Ishikawa (cell line): ENCODE results near the gene VAV1.

Experiments
- CEBPB ChIP-seq: IDR thresholded peaks from 2 replicates; pipeline ENCODE4 v1.6.1; 2012
- CREB1 ChIP-seq: IDR thresholded peaks from 2 replicates; pipeline ENCODE4 v1.6.1; 2012; ENCODE audit warnings: low read depth
- EGR1 ChIP-seq: IDR thresholded peaks from 2 replicates; pipeline ENCODE4 v1.6.1; 2012
- EP300 ChIP-seq: IDR thresholded peaks from 2 replicates; pipeline ENCODE4 v1.6.1; 2012; ENCODE audit warnings: borderline replicate concordance
- FOXM1 ChIP-seq: IDR thresholded peaks from 2 replicates; pipeline ENCODE4 v1.6.1; 2012; ENCODE audit warnings: low read depth, borderline replicate concordance
- NFIC ChIP-seq: IDR thresholded peaks from 2 replicates; pipeline ENCODE4 v1.6.1; 2012
- RAD21 ChIP-seq: IDR thresholded peaks from 2 replicates; pipeline ENCODE4 v1.6.1; 2012; ENCODE audit warnings: low read depth
- TAF1 ChIP-seq: IDR thresholded peaks from 2 replicates; pipeline ENCODE4 v1.6.1; 2012; ENCODE audit warnings: low read depth, mild to moderate bottlenecking
- TCF12 ChIP-seq: IDR thresholded peaks from 2 replicates; pipeline ENCODE4 v1.6.1; 2012; ENCODE audit warnings: low read depth
- TEAD4 ChIP-seq: IDR thresholded peaks from 2 replicates; pipeline ENCODE4 v1.6.1; 2012
- YY1 ChIP-seq: IDR thresholded peaks from 2 replicates; pipeline ENCODE4 v1.6.1; 2012; ENCODE audit warnings: low read depth
- ZBTB7A ChIP-seq: IDR thresholded peaks from 2 replicates; pipeline ENCODE4 v1.6.1; 2012; ENCODE audit warnings: low read depth
- TF ChIP-seq, protein P1 (sequence below): IDR thresholded peaks from 2 replicates; pipeline ENCODE4 v1.6.1; 2012
- TF ChIP-seq, protein P2 (sequence below): IDR thresholded peaks from 2 replicates; pipeline ENCODE4 v1.6.1; 2012
- TF ChIP-seq, protein P3 (sequence below): IDR thresholded peaks from 2 replicates; pipeline ENCODE4 v1.6.1; 2012; ENCODE audit warnings: low read depth, mild to moderate bottlenecking

VAV1 gene

GRCh38 chr19:6754653-6755463 is 17.6 kb upstream of the VAV1 start:
- TF ChIP-seq EP300 (no peak), EGR1 (no peak), YY1 (no peak), FOXM1 (no peak), TCF12 (no peak), CEBPB (no peak)
- TF ChIP-seq, protein P1, sequence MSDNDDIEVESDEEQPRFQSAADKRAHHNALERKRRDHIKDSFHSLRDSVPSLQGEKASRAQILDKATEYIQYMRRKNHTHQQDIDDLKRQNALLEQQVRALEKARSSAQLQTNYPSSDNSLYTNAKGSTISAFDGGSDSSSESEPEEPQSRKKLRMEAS: no peak
- TF ChIP-seq, protein P2, sequence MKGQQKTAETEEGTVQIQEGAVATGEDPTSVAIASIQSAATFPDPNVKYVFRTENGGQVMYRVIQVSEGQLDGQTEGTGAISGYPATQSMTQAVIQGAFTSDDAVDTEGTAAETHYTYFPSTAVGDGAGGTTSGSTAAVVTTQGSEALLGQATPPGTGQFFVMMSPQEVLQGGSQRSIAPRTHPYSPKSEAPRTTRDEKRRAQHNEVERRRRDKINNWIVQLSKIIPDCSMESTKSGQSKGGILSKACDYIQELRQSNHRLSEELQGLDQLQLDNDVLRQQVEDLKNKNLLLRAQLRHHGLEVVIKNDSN: no peak
- TF ChIP-seq, protein P3, sequence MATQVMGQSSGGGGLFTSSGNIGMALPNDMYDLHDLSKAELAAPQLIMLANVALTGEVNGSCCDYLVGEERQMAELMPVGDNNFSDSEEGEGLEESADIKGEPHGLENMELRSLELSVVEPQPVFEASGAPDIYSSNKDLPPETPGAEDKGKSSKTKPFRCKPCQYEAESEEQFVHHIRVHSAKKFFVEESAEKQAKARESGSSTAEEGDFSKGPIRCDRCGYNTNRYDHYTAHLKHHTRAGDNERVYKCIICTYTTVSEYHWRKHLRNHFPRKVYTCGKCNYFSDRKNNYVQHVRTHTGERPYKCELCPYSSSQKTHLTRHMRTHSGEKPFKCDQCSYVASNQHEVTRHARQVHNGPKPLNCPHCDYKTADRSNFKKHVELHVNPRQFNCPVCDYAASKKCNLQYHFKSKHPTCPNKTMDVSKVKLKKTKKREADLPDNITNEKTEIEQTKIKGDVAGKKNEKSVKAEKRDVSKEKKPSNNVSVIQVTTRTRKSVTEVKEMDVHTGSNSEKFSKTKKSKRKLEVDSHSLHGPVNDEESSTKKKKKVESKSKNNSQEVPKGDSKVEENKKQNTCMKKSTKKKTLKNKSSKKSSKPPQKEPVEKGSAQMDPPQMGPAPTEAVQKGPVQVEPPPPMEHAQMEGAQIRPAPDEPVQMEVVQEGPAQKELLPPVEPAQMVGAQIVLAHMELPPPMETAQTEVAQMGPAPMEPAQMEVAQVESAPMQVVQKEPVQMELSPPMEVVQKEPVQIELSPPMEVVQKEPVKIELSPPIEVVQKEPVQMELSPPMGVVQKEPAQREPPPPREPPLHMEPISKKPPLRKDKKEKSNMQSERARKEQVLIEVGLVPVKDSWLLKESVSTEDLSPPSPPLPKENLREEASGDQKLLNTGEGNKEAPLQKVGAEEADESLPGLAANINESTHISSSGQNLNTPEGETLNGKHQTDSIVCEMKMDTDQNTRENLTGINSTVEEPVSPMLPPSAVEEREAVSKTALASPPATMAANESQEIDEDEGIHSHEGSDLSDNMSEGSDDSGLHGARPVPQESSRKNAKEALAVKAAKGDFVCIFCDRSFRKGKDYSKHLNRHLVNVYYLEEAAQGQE: no peak

DNA sequence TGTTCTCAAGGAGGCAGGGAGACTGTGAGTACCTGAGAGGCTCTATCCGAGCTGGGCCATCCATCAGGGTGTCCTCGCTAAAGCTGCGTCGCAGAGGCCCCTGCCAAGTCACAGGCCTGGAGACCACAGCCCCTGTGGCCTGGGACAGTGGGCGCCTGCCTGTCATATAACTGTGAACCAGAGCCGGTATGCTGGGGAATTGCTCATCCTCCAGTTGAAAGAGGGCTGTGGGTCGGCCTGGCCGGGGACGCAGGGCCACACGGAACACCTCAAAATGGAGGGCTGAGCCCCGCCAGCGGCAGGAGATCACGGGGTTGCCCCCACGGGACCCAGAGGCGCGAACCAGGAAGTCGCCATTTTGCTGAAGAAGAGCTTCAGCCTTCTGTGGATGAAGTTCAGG is 11.9 kb upstream of the VAV1 start:
- TF ChIP-seq CREB1: no peak
- TF ChIP-seq NFIC: no peak
- TF ChIP-seq, protein P1: no peak
- TF ChIP-seq EGR1: no peak
- TF ChIP-seq, protein P2: no peak

DNA sequence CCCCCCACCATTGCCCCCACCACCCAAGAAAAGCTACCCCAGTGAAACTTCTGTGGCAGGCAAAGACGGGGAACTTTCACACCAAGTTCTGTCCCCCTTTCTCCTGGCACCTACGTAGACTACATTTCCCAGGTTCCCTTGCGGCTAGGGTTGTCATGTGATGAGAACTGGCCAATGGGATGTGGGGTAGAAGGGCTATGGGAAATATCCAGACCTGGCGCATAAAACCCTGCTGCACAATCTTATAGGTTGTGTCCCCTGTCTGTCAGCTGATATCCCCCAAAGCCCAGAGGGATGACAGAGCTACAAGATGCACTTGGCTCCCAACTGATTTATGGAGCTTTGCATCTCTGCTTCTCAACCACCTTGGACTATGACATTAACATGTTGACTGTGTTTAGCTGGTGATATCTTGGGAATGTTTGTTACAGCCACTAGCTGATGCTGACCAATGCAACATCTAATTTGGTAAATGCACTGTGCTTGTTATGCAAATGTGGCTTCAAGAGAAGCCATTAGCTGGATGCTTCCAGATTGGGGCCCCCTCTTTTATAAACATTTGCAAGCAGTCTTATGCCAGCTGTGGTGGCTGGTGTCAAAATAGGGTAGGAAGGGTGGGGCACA is 11.3 kb upstream of the VAV1 start:
- TF ChIP-seq, protein P2: peak; percentile 93
- no peak for TF ChIP-seq TEAD4

DNA sequence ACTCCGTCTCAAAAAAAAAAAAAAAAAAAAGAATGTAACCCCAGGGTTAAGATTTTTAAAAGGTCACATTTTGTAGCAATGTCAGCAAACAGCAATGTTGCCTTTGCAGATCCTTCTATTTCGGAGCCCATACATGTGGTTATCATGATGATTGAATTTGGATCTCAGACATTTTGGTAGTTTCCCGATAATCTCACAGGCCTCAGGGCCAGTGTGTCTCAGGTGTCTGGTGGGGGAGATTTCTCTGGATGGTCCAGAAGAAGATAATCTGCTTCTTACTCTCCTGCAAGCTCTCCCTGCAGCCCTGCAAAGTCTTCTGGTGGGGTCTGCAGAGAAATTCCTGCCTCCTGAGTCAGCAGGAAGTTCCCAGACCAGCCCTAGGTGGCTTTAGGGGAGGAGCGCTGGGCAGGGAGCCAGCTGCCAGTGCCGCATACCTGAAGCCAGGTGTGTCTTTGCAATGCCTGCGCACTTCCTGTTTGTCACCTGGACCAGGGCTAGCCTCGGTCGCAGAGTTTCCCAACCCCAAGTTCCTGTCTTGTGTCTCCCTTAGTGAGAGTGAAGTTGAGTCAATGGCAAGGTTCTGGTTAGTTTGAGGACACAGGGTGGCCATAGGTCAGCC is 6.7 kb upstream of the VAV1 start:
- TF ChIP-seq ZBTB7A (peak; percentile 85), YY1 (no peak), EP300 (peak; percentile 92), FOXM1 (peak; percentile 77), CEBPB (peak; percentile 73), NFIC (peak; percentile 97), CREB1 (peak; percentile 47; the same call in 1 of the 2 replicates), RAD21 (peak; percentile 15; the same call in 1 of the 2 replicates), TEAD4 (peak; percentile 98), EGR1 (no peak), TAF1 (peak; percentile 54; the same call in 1 of the 2 replicates), TCF12 (peak; percentile 97)
- TF ChIP-seq, protein P1: peak; percentile 86
- TF ChIP-seq, protein P2: peak; percentile 60; the same call in 1 of the 2 replicates
- TF ChIP-seq, protein P3: no peak
